Measurements from ENCODE around the gene RHPN2.
"Not testable (repeated sequence)": the region's sequence is repeated elsewhere in the genome, so short reads cannot be mapped to it uniquely, and the experiment has no call there.

Gene RHPN2

GRCh38 chr19:33029746-33030303 lies 34.9 kb downstream of the RHPN2 start:
- no peak for DNase-seq (ENCODE audit: low read depth in 2 of 2)

GRCh38 chr19:33026602-33027001 lies 38.1 kb downstream of the RHPN2 start:
- DNase-seq (ENCODE audit: low read depth in 2 of 2), result not testable (repeated sequence)

- not testable (repeated sequence) for DNase-seq (ENCODE audit: low read depth in 2 of 2)
Measured at GRCh38 chr19:33025468-33026238, 39.0 kb downstream of the RHPN2 start.

GRCh38 chr19:33024398-33024797 lies 40.3 kb downstream of the RHPN2 start:
- DNase-seq (ENCODE audit: low read depth in 2 of 2), result no peak

- DNase-seq (ENCODE audit: low read depth in 2 of 2), result no peak
Measured at GRCh38 chr19:33022472-33023116, 42.1 kb downstream of the RHPN2 start.

DNA sequence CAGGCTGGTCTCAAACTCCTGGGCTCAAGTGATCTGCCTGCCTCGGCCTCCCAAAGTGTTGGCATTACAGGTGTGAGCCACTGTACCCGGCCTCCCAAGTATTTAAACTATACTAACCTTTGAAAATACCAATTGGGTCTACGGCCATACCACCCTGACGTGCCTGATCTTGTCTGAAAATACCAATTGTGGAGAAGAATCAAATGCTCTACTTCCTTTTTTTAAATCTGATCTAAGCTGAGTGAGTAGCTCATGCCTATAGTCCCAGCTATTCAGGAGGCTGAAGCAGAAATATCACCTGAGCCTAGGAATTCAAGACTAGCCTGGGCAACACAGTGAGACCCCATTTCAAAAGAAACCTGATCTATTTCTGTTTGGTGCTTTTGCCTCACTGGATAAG lies 53.8 kb downstream of the RHPN2 start:
- DNase-seq (ENCODE audit: low read depth in 2 of 2), result not testable (repeated sequence)

DNA sequence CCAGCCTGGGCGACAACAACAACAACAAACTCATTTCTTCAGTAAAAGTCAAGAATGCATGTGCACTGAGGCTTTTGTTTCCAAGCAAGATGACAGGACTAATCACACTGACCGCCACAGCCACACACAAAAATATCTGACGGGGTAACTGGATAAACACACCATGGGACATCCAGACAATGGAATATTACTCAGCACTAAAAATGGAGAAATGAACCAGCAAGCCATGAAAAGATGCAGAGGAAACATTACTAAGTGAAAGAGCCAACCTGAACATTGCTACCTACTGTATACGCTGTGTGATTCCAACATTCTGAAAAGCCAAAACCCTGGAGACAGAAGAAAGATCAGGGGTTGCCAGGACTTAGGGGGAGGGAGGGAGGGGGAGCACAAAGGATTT lies 56.0 kb downstream of the RHPN2 start:
- no peak for DNase-seq (ENCODE audit: low read depth in 2 of 2)

DNA sequence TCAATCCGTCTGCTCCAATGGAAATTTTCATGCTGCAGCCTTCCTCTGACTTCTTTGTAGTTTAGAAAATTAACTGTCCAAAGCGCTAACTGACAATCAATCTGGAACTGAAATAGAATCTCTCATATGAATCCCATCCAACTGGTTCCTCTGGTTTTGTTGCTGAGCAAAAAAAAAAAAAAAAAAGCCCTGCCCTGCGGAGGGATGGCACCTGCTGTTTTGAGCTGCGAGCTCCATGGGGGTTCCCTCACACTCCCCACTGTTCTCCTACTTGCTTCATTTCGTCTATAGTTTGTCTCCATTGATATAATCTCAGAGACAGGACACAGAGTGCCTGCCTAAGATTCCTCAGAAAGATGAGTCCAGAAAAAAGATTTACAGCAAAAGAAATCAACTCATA lies 59.2 kb downstream of the RHPN2 start:
- no peak for DNase-seq (ENCODE audit: low read depth in 2 of 2)

DNA sequence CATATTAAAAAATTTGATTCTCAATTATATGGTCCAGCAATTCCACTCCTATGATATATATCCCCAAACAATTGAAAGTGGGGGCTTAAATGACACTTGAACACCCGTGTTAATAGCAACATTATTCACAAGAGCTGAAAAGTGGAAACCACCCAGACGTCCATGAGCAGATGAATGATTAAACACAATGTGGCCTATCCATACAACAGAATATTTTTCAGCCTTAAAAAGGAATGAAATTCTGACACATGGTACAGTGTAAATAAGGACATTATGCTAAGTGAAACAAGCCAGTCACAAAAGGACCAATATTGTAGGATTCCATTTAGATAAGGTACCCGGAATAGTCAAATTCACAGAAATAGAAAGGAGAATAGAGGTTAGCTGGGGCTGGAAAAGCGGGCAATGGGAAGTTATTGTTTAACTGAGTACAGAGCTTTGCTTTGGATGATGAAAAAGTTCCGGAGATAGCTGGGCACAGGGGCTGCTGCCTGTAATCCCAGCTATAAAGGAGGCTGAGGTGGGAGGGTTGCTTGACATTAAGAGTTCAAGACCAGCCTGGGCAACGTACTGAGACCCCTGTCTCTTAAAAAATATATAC lies 61.2 kb downstream of the RHPN2 start:
- DNase-seq (ENCODE audit: low read depth in 2 of 2), result not testable (repeated sequence)

DNA sequence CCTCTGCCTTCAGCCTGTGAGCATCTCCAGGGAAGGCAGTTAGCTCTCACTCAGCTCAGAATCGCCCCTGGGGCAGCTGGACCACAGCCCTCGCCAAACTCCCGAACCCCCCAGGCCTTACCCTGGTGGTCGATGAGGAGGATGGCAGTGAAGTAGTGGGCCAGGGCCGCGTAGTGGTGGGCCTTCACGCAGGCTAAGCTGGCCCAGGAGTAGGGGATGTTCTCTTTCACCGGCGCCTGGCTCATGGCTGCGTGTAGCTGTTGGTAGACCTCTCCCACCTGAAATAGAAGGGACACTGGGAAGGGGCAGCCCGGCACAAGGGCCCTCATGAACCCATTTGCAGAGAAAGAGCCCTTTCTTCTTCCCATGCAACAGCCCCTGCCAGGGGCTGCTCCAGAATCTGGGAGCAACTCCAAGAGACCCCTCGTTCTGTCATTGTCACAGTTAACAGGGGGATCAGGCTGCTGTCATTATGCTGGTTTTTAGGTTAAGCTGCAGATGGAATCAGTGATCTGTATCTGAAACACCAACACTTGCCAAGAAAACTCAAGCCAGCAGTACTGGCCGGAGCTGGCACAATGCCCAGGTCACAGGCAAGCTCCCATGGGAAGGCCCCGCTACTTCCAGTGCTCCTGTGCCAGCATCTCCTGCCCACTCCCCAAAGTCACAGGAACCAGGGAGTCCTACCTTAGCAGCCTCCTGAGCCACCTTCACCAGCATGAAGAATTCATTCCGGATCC lies 62.4 kb downstream of the RHPN2 start:
- DNase-seq (ENCODE audit: low read depth in 2 of 2), result not testable (repeated sequence)

DNA sequence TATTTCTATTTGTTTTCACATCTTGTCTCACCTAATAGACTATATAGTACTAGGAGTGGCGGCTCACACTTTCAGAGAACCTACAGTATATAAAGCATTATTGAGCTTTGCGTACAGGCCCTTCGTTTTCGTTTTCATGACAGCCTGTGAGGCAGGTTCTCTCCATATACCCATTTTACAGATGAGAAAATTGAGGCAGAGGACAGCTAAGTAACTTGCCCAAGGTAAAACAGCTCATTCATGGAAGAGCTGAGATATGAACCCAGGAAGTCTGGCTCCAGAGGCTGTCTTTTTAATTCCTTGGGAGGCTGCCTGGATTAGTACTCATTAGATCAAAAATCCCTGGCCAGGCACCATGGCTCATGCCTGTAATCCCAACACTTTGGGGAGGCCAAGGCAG lies 63.8 kb downstream of the RHPN2 start:
- no peak for DNase-seq (ENCODE audit: low read depth in 2 of 2)

- DNase-seq (ENCODE audit: low read depth in 2 of 2), result no peak
Measured at GRCh38 chr19:33000510-33000909, 64.2 kb downstream of the RHPN2 start.

DNA sequence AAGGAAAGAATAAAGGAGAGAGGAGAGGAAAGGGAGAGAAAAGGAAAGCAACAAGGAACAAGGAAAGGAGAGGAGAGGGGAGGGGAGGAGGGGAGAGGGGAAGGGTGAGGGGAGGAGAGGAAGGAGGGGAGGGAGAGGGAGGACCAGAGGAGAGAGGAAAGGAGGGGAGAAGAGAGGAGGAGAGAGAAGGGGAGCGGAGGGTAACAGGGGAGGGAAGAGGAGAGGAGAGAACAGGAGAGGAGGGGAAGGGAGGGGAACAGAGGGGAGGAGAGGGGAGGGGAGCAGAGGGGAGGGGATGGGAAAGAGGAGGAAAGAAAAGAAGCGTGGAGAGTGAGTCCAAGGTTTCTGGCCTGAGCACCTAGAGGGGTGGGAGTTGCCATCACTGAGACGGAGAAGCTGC lies 66.0 kb downstream of the RHPN2 start:
- no peak for DNase-seq (ENCODE audit: low read depth in 2 of 2)

DNA sequence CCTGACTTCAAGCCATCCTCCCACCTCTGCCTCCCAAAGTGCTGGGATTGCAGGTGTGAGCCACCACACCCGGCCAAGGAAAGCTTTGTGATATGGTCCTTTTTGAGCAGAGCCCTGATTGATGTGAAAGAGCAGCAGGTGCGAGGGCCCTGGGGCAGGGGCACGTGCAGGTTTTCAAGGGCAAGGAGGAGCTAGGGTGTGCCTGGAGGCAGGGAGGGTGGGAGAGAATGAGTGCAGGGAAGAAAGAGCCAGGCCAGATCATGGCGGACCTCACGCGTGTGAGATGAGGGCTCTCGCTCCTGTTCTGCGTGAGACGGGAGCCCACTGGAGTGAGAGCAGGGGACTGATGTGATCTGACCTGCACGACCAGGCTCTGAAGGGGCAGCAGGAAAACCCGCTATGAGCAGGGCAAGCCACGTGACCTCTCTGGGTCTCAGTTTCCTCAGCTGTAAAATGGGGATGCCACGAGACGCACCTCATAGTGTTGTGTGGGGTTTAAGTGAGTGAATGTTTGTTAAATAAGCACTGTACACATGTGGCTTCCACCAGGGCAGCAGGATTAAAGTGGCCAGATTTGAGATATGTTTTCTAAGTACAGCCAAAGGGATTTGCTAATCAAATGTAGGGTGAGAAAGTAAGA lies 66.9 kb downstream of the RHPN2 start:
- no peak for DNase-seq (ENCODE audit: low read depth in 2 of 2)

DNA sequence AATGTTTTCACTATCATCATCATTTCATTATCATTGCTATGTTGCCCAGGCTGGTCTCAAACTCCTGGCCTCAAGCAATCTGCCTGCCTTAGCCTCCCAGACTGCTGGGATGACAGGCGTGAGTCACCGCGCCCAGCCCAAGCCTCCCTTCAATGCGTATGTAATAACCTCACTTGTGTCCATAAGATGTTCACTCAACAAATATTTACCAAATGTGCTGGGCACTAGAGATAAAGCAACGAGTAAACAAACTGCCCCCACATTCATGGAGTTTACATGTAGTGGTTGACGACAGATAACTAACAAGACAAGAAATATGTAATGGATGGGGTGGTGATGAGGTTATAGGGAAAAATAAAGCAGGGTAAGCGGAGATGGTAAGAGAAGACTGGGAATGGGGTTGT lies 67.6 kb downstream of the RHPN2 start:
- not testable (repeated sequence) for DNase-seq (ENCODE audit: low read depth in 2 of 2)

DNA sequence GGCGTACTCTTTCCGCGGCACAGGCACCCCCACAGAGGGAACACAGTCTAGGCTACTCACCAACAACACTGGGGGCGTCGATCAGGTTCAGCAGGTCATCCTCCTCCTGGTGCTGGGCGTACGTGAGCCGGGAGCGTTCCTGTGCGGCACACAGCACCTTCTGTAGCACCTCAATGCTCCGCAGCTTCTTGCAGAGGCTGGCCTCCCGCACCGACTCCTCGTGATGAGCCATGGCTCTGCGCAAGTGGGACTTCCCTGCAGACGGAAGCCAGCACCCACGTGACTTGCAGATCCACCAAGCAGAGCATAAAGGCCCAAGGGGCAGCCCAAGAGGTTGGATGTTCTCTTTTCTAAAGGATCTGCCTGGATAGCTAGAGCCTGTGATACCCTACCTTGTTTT lies 68.7 kb downstream of the RHPN2 start:
- DNase-seq (ENCODE audit: low read depth in 2 of 2), result not testable (repeated sequence)

DNA sequence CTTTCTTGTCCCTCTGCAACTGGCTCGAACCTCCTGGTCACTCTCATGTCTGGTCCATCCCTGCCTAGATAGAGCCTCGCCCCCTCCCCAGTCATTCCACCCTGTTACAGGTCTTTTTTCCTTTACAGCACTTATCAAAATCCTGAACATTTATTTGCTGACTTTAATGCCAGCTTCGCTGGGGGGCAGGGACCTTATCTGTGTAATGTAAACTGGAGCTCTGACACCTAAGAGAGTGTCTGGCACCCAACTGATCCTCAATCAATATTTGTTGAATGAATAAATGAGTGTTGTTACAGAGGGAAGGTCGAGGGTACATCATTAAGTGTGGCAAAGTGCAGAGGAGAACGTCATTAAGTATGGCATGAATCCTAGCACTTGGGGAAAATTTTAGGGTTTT lies 76.0 kb downstream of the RHPN2 start:
- DNase-seq (ENCODE audit: low read depth in 2 of 2), result no peak

DNA sequence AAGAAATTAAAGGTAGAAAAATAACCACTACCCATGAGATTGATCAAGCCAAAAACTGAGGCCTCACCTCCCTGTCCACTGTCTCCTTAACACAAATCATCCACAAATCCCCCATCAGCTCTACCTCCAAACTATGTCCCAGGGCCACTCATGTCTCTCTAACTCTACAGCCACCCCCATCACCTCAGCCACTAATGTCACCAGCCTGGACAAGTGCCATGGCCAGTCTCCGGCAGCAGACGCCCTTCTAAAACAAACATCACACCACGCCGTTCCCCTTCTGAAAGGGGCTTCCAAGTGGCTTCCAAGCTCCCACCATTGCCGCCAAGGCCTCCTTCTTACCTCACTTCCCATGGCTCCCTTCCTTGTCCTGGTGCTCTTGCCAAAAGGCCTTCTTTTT lies 76.4 kb downstream of the RHPN2 start:
- not testable (repeated sequence) for DNase-seq (ENCODE audit: low read depth in 2 of 2)

- not testable (repeated sequence) for DNase-seq (ENCODE audit: low read depth in 2 of 2)
Measured at GRCh38 chr19:32982488-32982887, 82.2 kb downstream of the RHPN2 start.

- not testable (repeated sequence) for DNase-seq (ENCODE audit: low read depth in 2 of 2)
Measured at GRCh38 chr19:32979807-32980206, 84.9 kb downstream of the RHPN2 start.

DNA sequence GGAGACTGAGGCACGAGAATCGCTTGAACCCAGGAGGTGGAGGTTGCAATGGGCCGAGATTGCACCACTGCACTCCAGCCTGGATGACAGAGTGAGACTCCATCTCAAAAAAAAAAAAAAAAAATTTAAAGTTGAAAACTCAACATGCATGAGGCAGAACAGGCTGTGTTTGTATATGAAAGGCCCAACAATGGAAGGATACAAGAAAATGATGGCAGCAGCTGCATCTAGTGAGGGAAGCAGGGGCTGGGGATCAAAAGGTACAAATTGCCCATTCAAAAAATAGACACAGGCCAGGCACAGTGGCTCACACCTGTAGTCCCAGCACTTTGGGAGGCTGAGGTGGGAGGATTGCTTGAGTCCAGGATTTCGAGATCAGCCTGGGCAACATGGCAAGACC lies 86.9 kb downstream of the RHPN2 start:
- not testable (repeated sequence) for DNase-seq (ENCODE audit: low read depth in 2 of 2)

Data from stimulated activated CD4-positive, alpha-beta T cell treated with anti-CD3 and anti-CD28 coated beads, Interleukin-1b, Interleukin-23, amount 100 ng/mL, for 4 hours (primary cell).